Esophagus muscularis mucosa (tissue), 4 donors: ENCODE data around the gene COLEC12.

Experiments used
- CTCF ChIP-seq, 3 experiments: fragments of 200-600 bp in 2 of 3; fragments of 450-650 bp in 1 of 3; sonication (generic) in 2 of 3; IDR thresholded peaks; one replicate each; pipeline ENCODE4 v1.5.1; 2017 to 2019; ENCODE audit warnings: antibody characterized with exemption in 3 of 3, mild to moderate bottlenecking in 2 of 3, moderate library complexity in 1 of 3
- EP300 ChIP-seq: sonication (generic); formaldehyde crosslinking; IDR thresholded peaks from one replicate; pipeline ENCODE4 v1.6.1; 2017; ENCODE audit warnings: antibody characterized with exemption
- POLR2A ChIP-seq: fragments of 450-650 bp; IDR thresholded peaks from one replicate; pipeline ENCODE4 v1.6.1; 2017; ENCODE audit warnings: antibody characterized with exemption, moderate library complexity, mild to moderate bottlenecking, low read depth
- POLR2AphosphoS5 ChIP-seq, 2 donors: sonication (generic); formaldehyde crosslinking; IDR thresholded peaks; one replicate each; pipeline ENCODE4 v1.6.1; 2017; ENCODE audit warnings: antibody characterized with exemption in 2 of 2

GRCh38 chr18:377088-377487, 123.4 kb downstream of the COLEC12 start:
- TF ChIP-seq CTCF (IDR thresholded peaks at IDR 0.05), result no peak
- TF ChIP-seq POLR2A, result no peak
- TF ChIP-seq EP300, result no peak
- TF ChIP-seq POLR2AphosphoS5 (IDR thresholded peaks at IDR 0.05), result no peak
